Left lobe of liver (tissue), 2 donors: ENCODE results near the gene RINL. TPM values are rescaled to one million over a fixed set of nuclear protein-coding genes. Genes with fewer than 3 reads are reported as not detected.
"Not testable (repeated sequence)": the region's sequence is repeated elsewhere in the genome, so short reads cannot be mapped to it uniquely, and the experiment has no call there.

ENCODE experiments used
- ATAC-seq: fragments of 200-7000 bp; cut with Tn5 transposase; one replicate; pipeline ENCODE4 v1.9.1; 2020; ENCODE audit warnings: mild to moderate bottlenecking, moderate library complexity
- DNase-seq: peaks from one replicate; pipeline ENCODE4 v3.0.0-alpha.2; 2020; ENCODE audit warnings: low spot score
- total RNA-seq: library from RNA; stranded (reverse); gene quantifications from one replicate; pipeline ENCODE4 v1.2.1, GENCODE V29; 2021
- donor health status: DM: no; HTN: no; CAD: no; lungs with moderate emphysema.
- donor health status: DM: no; HTN: yes; CAD: no.

RINL gene
- total RNA-seq, 1 donor from 2014 or later = 5.6 TPM

DNA sequence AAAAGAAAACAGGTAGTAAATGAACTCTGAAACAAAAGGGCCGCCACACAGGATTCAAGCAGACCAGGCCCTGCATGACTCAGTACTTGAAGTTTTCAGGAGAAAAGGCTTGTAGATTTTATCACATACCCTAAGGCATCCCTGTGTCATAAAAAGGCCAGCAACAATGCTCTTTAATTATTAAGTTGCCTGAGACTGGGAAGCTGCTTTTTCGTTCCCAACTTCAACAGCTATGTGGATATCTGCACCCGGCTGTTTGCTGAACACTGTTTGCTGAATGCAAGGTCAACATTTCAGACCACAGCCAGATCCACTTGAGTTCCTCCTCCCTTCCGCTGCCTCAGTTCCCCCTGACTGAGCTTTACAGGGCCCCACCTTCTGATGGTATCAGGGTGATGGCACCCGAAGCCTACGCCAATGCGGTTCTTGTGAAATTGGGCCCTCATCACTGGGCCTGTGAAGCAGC, 40.4 kb downstream of the RINL start:
- no peak for DNase-seq

DNA sequence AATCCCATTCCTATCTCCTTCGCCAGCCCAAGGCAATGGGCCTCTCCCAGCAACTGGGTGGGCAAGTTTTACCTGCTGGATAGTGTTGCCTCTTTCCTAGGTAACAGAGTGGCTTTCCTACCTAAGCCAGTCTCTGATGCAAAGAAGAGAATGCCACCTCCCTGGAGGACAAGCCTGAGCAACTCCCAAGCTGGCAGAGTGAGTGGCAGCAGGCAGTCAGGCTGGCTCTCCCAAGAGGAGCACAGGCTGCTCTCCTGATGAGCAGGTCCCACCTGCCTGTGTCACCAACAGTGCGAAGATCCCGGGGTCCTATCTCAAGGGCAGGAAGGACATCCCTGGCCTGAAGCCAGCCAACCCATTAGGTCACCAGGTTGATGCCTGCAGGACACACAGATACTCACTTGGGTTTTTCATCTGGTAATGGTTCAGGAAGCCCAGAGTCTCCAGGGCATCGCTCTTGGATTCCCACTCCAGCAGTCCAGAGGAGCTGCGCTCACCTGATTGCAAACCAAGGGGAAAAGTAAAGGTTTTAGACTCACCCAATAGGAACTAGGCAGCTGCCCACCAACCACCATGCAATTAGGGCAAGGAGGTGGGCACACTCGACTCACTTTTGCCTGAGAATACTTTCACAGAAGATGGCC, 41.0 kb downstream of the RINL start:
- ATAC-seq (no peak), DNase-seq (no peak)

More for the DNA sequence above, 40.4 kb downstream of the RINL start:
- ATAC-seq = peak; percentile 57

DNA sequence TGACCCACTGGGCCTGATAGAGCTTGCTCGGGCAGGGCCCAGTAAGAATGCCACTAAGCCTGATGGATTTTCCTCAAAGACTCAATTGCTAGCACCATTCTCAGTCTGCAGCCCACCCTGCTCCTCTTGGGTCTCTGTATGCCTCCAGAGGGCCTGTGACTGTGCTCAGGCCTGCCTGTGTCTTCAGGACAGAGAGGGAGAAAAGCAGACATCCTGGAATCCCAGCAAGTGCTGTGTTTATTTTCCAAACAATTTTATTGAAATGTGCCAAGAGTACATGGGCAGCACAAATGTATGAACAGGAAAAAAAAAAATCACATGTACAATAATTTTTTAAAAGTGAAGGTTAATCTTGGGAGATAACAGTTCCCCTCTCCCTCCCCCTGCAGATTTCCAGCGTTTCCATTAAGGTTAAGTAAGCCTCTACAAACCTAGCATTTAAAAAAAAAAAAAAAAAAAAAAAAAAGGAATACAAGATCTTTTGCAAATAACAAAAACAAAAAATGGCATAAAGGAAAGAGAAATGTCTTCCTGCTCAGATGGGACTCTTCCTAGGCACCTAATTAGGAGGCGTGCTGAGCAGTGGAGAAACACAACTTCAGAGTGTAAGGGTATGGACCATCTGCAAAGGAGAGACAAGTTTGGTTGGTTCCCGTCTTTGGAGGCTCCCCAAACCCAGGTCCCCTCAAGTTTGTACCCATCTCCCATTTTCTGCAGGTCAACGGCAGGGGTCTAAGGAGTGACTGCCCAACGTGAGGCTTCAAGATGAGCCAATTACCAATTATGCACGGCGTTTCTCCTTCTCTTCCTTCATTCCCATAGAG, 41.7 kb downstream of the RINL start:
- DNase-seq (no peak), ATAC-seq (no peak)

- DNase-seq = no peak
- no peak for ATAC-seq
Measured at GRCh38 chr19:38834590-38834989, 43.5 kb downstream of the RINL start.

GRCh38 chr19:38834104-38834490, 44.0 kb downstream of the RINL start:
- no peak for DNase-seq
- ATAC-seq = no peak

DNA sequence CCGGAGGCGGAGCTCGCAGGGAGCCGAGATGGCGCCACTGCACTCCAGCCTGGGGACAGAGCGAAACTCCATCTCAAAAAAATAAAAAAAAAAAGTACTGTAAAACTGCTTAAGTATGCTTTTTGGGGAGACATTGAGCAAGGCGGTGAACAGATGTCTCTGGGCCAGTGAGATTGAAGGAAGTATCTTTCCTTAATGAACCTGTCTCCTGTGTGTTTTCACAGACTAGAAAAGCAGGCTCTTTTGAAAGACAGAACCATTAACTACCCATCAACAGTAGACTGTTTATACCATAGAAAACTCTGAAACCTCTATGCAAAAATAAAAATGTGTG, 45.0 kb downstream of the RINL start:
- DNase-seq (no peak), ATAC-seq (no peak)

DNA sequence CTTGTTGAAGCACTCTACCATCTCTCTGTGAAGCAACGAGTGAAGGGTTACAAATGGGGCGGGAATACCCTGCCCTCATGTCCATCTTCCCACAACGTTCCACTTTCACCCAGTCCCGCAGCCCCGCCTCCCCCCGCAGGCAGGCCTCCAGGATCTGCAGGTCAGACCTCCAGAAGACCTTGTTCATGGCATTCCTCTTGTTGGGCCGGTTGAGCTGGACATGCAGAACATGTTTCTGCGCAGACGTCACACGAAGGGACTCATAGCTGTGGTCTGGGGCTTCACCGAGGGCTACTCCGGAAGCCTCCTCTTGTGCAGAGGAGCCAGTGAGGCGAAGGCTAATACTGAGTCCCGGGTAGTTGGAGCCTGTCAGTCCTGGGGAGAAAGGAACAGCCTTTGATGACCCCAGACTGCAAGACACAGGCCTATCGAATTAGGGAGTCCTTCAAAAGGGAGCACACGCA, 46.9 kb downstream of the RINL start:
- ATAC-seq (peak; percentile 78), DNase-seq (peak; percentile 95)

- no peak for ATAC-seq
- DNase-seq = no peak
Measured at GRCh38 chr19:38830039-38830733, 47.9 kb downstream of the RINL start.

DNA sequence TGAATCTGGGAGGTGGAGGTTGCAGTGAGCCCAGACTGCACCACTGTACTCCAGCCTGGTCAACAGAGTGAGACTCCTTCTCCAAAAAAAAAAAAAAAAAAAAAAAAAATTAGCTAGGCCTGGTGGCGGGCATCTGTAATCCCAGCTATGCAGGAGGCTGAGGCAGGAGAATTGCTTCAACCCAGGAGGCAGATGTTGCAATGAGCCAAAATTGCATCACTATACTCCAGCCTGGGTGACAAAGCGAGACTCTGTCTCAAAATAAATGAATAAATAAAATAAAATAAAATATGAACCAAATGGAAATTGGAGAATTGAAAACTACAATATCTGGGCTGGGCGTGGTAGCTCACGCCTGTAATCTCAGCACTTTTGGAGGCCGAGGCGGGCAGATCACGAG, 48.9 kb downstream of the RINL start:
- not testable (repeated sequence) for ATAC-seq, DNase-seq

GRCh38 chr19:38826856-38827551, 51.1 kb downstream of the RINL start:
- ATAC-seq (no peak), DNase-seq (no peak)

- ATAC-seq, DNase-seq: not testable (repeated sequence)
Measured at GRCh38 chr19:38825936-38826335, 52.1 kb downstream of the RINL start.

GRCh38 chr19:38821230-38821825, 56.7 kb downstream of the RINL start:
- ATAC-seq, DNase-seq: not testable (repeated sequence)

GRCh38 chr19:38819231-38819920, 58.7 kb downstream of the RINL start:
- peak; percentile 43 for ATAC-seq
- no peak for DNase-seq

Other genes starting within 250 kb of the RINL start
- gene ACTN4, start 230.6 kb downstream of the RINL start, total RNA-seq = 156 TPM
- gene CAPN12, start 133.8 kb downstream of the RINL start, total RNA-seq = 30.9 TPM
- gene LGALS7, start 104.8 kb downstream of the RINL start, total RNA-seq = not detected
- not detected for gene LGALS7B, start 89.1 kb downstream of the RINL start, total RNA-seq
- 102 TPM for gene LGALS4, start 65.3 kb downstream of the RINL start, total RNA-seq
- 439 TPM for gene ECH1, start 46.5 kb downstream of the RINL start, total RNA-seq
- gene HNRNPL, start 28.3 kb downstream of the RINL start, total RNA-seq = 93.1 TPM
- gene SIRT2, start 21.3 kb upstream of the RINL start, total RNA-seq = 31.2 TPM
- 19.0 TPM for gene NFKBIB, start 21.7 kb upstream of the RINL start, total RNA-seq
- 0.18 TPM for gene CCER2, start 33.9 kb upstream of the RINL start, total RNA-seq
- gene SARS2, start 52.5 kb upstream of the RINL start, total RNA-seq = 12.8 TPM
- 24.2 TPM for gene MRPS12, start 52.7 kb upstream of the RINL start, total RNA-seq
- gene FBXO17, start 97.5 kb upstream of the RINL start, total RNA-seq = 64.3 TPM
- gene FBXO27, start 154.3 kb upstream of the RINL start, total RNA-seq = 15.9 TPM
- not detected for gene ACP7, start 206.1 kb upstream of the RINL start, total RNA-seq
- gene PAK4, start 247.5 kb upstream of the RINL start, total RNA-seq = 19.4 TPM